Activated CD4-positive, CD25-positive, alpha-beta regulatory T cell treated with anti-CD3 and anti-CD28 coated beads, Interleukin-2, amount 50 U/mL, for 16 hours (primary cell): ENCODE measurements around the gene TFDP1.
"Not testable (repeated sequence)": the region's sequence is repeated elsewhere in the genome, so short reads cannot be mapped to it uniquely, and the experiment has no call there.

Experiments used
- DNase-seq: peaks from one replicate; pipeline ENCODE4 v3.0.0-alpha.2; 2020; ENCODE audit warnings: low read depth, low spot score

TFDP1 gene

GRCh38 chr13:113567681-113568080 lies 16.9 kb upstream of the TFDP1 start:
- no peak for DNase-seq

- no peak for DNase-seq
Measured at GRCh38 chr13:113573065-113573464, 11.5 kb upstream of the TFDP1 start.

- DNase-seq = no peak
Measured at GRCh38 chr13:113576597-113576996, 8.0 kb upstream of the TFDP1 start.

- no peak for DNase-seq
Measured at GRCh38 chr13:113577881-113578435, 6.6 kb upstream of the TFDP1 start.

GRCh38 chr13:113579686-113580085 lies 4.9 kb upstream of the TFDP1 start:
- no peak for DNase-seq

- no peak for DNase-seq
Measured at GRCh38 chr13:113581871-113582270, 2.7 kb upstream of the TFDP1 start.

GRCh38 chr13:113582841-113583631 lies 1.5 kb upstream of the TFDP1 start:
- no peak for DNase-seq

- DNase-seq = no peak
Measured at GRCh38 chr13:113584870-113585671, 518 bp downstream of the TFDP1 start.

- DNase-seq = no peak
Measured at GRCh38 chr13:113585896-113586295, 1.3 kb downstream of the TFDP1 start.

GRCh38 chr13:113586661-113587479 lies 2.3 kb downstream of the TFDP1 start:
- DNase-seq = no peak

- DNase-seq = no peak
Measured at GRCh38 chr13:113588394-113589111, 4.0 kb downstream of the TFDP1 start.

- DNase-seq = no peak
Measured at GRCh38 chr13:113589251-113589960, 4.9 kb downstream of the TFDP1 start.

GRCh38 chr13:113589961-113590339 lies 5.4 kb downstream of the TFDP1 start:
- no peak for DNase-seq

- no peak for DNase-seq
Measured at GRCh38 chr13:113591750-113592149, 7.2 kb downstream of the TFDP1 start.

GRCh38 chr13:113592571-113592970 lies 8.0 kb downstream of the TFDP1 start:
- no peak for DNase-seq

GRCh38 chr13:113594066-113594821 lies 9.7 kb downstream of the TFDP1 start:
- not testable (repeated sequence) for DNase-seq

- no peak for DNase-seq
Measured at GRCh38 chr13:113595131-113595530, 10.6 kb downstream of the TFDP1 start.

GRCh38 chr13:113596321-113597200 lies 12.0 kb downstream of the TFDP1 start:
- no peak for DNase-seq
